ENCODE results near the gene TMEM50A. TPM values are rescaled to one million over a fixed set of nuclear protein-coding genes. Genes with fewer than 3 reads are reported as not detected.
"Not testable (repeated sequence)": the region's sequence is repeated elsewhere in the genome, so short reads cannot be mapped to it uniquely, and the experiment has no call there.

TMEM50A gene
- 100 to 1,000 TPM in 1 of 2 experiments, 10 to 100 TPM in 1; 89.9 to 101 TPM for total RNA-seq

DNA sequence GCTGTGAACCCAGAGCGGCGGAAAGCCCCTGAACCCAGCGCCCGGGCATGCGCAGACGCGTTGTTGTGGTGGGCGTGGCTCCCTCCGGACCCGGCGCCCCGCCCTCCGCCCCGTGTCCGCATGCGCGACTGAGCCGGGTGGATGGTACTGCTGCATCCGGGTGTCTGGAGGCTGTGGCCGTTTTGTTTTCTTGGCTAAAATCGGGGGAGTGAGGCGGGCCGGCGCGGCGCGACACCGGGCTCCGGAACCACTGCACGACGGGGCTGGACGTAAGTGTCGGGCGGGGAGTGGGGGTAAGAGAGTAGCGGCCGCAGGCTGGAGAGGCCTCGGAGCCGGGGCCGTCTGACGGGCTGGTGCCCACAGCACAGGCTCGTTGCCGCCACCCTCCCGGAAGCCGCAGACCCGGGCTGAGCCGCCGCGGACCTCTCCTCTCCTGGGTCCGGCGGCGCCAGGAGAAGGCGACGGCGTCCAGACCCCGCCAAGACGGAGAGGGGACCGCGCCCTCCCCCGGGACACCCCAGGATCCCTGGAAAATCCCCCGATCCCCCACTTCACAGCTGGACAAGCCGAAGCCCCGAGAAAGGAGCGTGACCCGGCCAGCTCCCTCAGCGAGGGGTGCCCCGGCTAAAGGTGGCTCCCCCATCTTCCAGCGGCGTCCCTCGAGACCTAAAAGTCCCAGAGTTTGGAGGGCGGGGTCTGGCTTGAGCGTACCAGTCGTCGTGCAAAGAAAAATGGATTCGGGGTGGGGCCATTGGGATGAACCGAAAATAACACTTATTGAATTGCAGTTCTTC, at the start of gene TMEM50A:
TMEM50A (plus strand) TSS at position 147 of the 794 bp plus-strand sequence. CDS start 2,153 bp downstream, outside the sequence.
- Mint-ChIP-seq H3K9me3 (no peaks in the 10 kb centered on the region), H3K36me3 (peaks cover 12% of the 10 kb centered on the region), H3K27me3 (no peaks in the 10 kb centered on the region), H3K27ac (peak within 1 kb of the TSS; percentile 94), H3K4me3 (peak within 1 kb of the TSS; percentile 93), H3K4me1 (peaks cover 25% of the 10 kb centered on the region)
- DNase-seq: peak; percentile 92

DNA sequence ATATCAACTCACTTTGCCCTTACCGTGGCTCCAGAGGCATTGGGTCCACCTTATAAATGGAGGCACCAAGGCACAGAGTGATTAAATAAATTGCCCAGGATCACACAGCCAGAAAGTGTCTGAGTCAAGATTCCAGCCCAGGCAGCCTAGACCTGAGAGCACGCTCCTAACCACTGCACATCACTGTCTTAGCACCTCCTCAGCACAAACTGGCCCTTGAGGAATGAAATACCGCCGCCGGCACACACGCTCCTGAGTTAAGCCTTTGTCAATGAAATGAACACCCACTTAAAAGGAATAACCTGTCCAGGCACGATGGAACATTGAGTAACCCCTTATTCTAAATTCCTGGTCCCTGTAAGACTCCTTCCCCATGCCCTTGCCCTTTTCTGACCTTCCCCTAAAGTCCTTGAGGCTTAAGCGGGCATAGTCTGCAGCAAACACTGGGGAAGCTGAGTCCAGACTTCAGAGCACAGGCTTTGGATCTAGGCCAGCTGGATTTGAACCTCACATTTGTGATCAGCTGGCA, 49.5 kb upstream of the TMEM50A start:
- not testable (repeated sequence) for H3K36me3 Mint-ChIP-seq, DNase-seq, H3K27ac Mint-ChIP-seq, H3K4me1 Mint-ChIP-seq, H3K27me3 Mint-ChIP-seq, H3K9me3 Mint-ChIP-seq, H3K4me3 Mint-ChIP-seq

DNA sequence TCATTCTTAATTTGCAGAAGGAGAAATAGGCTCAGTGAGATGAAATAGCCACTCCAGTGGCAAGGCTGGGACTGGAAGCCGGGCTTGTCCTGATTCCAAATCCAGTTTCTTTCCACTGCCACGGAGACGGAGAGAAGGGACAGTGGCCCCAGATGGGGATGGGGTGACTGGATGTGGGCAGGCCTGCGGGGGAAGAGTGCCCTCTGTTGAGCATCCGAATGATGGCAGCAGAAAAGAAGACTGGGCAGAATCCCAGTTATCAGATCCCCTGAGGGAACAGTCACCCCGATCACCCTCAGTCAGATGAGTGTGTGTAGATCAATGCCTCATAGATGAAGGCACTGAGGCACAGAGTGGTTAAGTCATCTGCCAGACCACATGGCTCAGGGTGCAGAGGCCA, 48.1 kb upstream of the TMEM50A start:
- not testable (repeated sequence) for H3K27ac Mint-ChIP-seq, H3K36me3 Mint-ChIP-seq, H3K4me3 Mint-ChIP-seq, H3K9me3 Mint-ChIP-seq, H3K27me3 Mint-ChIP-seq, H3K4me1 Mint-ChIP-seq, DNase-seq

DNA sequence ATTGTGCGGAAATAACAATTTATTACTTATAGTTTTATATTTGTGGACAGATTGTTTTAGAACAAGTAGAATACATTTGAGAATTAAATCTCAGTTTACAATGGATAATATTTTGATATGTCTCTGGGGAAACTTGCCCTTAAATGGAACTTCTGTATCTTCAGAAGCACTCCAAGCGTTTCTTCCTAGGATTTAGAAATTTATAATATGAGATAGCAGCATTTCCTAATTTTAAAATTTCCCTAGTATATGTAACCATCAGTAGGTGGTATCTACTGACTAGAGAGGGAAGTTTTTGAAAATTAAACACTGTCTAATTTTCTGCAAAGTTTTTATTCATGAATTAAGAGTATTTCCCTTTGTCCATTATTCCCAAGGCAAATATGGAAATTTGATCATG, 44.7 kb upstream of the TMEM50A start:
- not testable (repeated sequence) for DNase-seq, H3K9me3 Mint-ChIP-seq

DNA sequence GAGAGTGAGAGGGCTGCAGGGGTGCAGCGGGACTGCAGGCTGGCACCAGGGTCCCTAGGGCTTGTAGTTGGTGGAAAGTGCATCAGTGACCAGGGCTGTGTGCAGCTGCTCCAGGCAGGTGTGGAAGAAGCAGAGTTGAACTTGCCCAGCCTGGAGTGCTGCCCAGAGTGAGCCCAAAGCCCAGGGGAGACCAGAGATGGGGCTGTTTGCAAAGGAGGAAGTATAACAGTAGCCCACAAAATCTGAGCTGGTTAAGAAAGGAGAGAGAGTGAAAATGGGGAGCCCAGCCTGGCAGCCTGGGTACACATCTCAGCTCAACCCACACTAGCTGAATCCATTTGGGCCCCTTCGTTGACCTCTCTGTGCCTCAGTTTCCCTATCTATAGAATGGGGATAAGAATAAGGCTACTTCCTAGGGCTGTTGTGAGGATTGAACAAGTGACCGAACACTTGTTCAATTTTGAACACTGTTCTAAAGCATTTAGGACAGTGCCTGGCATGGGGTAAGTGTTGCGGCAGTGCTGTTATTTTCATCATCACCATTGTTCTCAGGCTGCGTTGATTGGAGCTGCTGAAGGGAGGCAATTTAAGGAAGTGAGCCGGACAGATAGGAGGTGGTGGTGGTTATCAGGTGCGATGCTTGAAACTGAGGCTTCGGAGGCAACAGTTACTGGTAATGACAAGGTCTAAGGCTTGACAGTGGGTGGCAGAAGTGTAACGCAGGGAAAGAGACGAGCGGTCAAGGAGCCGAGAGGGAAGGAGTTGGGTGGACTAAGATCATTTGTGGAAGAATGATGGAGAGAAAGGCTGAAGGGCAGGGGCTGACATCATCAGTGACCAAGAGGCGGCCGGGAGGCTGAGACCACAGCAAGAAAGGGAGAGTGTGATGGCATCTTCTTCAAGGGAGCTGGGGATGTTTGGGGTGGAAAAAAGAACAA, 43.0 kb upstream of the TMEM50A start:
- not testable (repeated sequence) for DNase-seq, H3K27me3 Mint-ChIP-seq, H3K27ac Mint-ChIP-seq, H3K9me3 Mint-ChIP-seq, H3K4me3 Mint-ChIP-seq, H3K36me3 Mint-ChIP-seq, H3K4me1 Mint-ChIP-seq

More for the DNA sequence above, 44.7 kb upstream of the TMEM50A start:
- not testable (repeated sequence) for H3K27me3 Mint-ChIP-seq, H3K36me3 Mint-ChIP-seq, H3K27ac Mint-ChIP-seq, H3K4me1 Mint-ChIP-seq, H3K4me3 Mint-ChIP-seq

DNA sequence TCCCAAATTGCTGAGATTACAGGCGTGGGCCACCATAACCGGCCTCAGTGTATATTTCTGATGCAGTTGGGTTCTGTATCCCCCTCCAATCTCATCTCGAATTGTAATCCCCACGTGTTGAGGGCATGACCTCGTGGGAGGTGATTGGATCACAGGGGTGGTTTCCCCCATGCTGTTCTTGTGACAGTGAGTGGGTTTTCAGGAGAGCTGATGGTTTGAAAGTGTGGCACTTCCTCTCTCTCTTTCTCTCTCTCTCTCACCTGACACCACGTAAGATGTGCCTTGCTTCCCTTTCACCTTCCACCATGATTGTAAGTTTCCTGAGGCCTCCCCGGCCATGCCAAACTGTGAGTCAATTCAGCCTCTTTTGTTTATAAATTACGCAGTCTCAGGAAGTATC, 41.6 kb upstream of the TMEM50A start:
- not testable (repeated sequence) for DNase-seq, H3K27ac Mint-ChIP-seq, H3K9me3 Mint-ChIP-seq, H3K27me3 Mint-ChIP-seq, H3K4me3 Mint-ChIP-seq, H3K4me1 Mint-ChIP-seq, H3K36me3 Mint-ChIP-seq

DNA sequence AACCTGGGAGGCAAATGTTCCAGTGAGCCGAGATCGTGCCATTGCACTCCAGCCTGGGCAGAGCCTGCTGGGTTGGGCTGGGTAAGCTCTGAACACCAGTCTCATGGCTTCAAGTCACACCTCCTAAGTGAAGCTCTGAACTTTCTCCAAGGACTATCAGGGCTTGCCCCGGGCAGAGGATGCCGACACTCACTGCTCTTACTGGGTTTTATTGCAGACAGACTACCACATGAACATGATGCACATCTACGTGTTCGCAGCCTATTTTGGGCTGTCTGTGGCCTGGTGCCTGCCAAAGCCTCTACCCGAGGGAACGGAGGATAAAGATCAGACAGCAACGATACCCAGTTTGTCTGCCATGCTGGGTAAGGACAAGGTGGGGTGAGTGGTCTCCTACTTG, 37.4 kb upstream of the TMEM50A start:
- not testable (repeated sequence) for DNase-seq, H3K27me3 Mint-ChIP-seq, H3K36me3 Mint-ChIP-seq, H3K27ac Mint-ChIP-seq, H3K4me3 Mint-ChIP-seq, H3K4me1 Mint-ChIP-seq, H3K9me3 Mint-ChIP-seq

DNA sequence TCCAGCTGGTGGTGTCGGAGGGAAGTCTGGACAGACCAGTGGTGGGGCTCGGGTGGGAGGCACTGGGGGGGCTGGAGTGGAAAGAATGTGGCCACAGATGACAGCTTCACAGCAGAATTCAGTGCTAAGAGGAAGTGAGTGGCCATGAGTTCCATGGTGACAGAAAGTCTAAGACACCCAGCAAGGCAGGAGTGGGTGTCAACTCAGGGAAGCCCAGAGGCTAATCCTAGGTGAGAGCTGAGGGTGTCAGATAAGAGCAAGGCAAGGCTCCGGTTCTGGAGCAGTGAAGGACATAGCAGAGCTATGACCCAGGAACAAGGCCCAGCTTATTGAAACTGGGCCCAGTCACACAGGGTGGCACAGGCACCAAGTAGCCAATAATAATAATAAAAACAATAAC, 35.8 kb upstream of the TMEM50A start:
- H3K36me3 Mint-ChIP-seq, DNase-seq, H3K4me3 Mint-ChIP-seq, H3K4me1 Mint-ChIP-seq, H3K27ac Mint-ChIP-seq, H3K27me3 Mint-ChIP-seq, H3K9me3 Mint-ChIP-seq: not testable (repeated sequence)

DNA sequence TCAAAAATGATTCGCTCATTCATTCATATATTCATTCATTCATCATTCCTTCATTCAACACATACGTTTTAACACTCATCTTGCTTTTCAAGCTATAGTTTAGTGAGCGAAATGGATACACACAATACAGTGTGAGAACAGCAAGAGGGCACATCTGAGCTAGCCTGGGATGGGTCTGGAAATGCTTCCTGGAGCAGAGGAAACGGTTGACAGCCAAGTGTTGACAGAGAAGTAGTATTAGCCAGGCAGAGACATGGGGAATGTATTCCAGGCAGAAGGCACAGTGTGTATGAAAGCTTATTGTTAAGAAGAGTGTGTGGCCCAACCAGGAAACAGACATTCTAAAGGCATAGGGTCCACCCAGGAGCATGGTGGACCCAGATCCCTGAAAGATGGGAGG, 33.2 kb upstream of the TMEM50A start:
- not testable (repeated sequence) for H3K27ac Mint-ChIP-seq, H3K4me1 Mint-ChIP-seq

DNA sequence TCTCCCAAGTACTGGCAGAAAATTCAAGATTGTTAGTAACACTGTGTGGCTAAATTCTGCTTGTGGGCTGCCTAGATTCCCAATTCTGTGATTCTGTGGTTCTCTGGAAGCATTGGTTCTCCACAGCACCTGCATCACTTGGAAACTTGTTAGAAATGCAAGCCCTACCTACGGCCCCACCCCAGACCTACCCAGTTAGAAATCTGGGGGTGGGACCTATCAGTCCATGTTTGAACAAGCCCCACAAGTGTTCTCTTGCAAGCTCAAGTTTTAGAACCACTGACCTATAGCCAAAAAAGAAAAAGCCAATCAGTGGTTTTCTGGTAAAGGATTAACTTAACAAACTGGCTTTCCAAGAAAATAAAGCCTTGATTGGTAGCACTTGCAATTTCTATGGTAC, 30.0 kb upstream of the TMEM50A start:
- not testable (repeated sequence) for H3K27ac Mint-ChIP-seq, H3K36me3 Mint-ChIP-seq

More for the DNA sequence above, 33.2 kb upstream of the TMEM50A start:
- H3K9me3 Mint-ChIP-seq, H3K36me3 Mint-ChIP-seq, DNase-seq, H3K4me3 Mint-ChIP-seq, H3K27me3 Mint-ChIP-seq: not testable (repeated sequence)

DNA sequence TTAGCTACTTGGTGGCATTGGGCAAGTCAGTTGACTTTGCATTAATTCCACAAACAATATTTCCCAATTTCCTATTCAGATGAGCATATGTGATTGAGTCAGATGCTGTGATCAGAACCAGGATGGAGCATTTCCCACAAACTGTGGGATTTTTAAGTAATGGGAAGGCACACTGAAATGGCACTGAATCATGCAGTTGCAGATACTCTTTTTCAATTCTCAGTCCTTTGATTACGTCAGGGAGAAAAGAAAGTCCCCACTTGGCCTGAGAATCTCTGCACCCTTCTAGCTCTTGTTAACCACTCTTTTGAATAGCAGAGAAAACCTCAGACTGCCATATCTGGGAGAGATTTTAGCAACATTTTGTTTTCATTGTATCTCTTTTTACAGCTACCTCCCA, 29.0 kb upstream of the TMEM50A start:
- not testable (repeated sequence) for DNase-seq, H3K4me1 Mint-ChIP-seq, H3K36me3 Mint-ChIP-seq, H3K27me3 Mint-ChIP-seq, H3K9me3 Mint-ChIP-seq, H3K27ac Mint-ChIP-seq, H3K4me3 Mint-ChIP-seq

More for the DNA sequence above, 30.0 kb upstream of the TMEM50A start:
- H3K9me3 Mint-ChIP-seq, H3K27me3 Mint-ChIP-seq, DNase-seq, H3K4me3 Mint-ChIP-seq, H3K4me1 Mint-ChIP-seq: not testable (repeated sequence)

DNA sequence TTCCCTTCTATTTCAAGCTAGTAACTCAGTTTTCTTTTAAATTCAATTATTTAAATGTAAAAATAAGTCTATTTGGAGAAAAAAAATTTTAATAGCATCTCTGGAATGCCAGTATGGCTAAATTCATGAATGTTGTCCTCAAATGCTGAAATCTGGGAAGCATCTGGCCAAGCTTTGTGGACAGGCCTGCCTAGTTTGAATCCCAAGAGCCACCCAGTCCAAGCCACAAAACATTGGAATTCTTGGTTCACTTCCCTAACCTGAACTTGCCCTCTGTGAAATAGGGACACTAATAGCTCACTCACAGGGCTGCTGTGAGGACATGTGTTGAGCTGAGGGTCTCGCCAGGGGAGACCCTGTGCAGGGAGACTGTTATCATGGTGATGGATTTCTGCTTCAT, 28.6 kb upstream of the TMEM50A start:
- H3K4me3 Mint-ChIP-seq, DNase-seq, H3K27me3 Mint-ChIP-seq, H3K4me1 Mint-ChIP-seq, H3K27ac Mint-ChIP-seq, H3K9me3 Mint-ChIP-seq: not testable (repeated sequence)
- peaks cover 13% of the 10 kb centered on the region for H3K36me3 Mint-ChIP-seq

DNA sequence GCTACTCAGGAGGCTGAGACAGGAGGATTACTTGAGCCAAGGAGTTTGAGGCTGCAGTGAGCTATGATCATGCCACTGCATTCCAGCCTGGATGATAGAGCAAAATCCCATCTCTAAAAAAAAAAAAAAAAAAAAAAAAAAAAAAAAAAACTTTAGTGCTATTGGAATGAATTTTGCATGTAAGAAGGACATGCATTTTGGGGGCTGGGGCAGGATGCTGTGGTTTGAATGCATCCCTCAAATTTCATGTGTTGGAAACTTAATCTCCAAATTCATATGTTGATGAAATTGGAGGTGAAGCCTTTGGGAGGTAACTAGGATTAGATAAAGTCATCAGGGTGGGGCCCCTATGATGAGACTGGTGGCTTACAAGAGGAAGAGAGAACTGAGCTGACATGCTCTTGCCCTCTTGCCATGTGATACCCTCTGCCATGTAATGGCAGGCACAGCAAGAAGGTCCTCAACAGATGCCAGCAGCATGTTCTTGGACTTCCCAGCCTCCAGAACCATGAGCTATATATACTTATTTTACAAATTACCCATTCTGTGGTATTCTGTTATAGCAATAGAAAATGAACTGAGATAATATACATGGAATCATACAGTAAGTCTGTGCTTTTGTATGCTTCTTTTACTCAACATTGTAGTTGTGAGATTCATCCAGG, 25.2 kb upstream of the TMEM50A start:
- H3K4me3 Mint-ChIP-seq, DNase-seq, H3K9me3 Mint-ChIP-seq, H3K27ac Mint-ChIP-seq, H3K27me3 Mint-ChIP-seq, H3K4me1 Mint-ChIP-seq: not testable (repeated sequence)
- H3K36me3 Mint-ChIP-seq: peaks cover 13% of the 10 kb centered on the region

DNA sequence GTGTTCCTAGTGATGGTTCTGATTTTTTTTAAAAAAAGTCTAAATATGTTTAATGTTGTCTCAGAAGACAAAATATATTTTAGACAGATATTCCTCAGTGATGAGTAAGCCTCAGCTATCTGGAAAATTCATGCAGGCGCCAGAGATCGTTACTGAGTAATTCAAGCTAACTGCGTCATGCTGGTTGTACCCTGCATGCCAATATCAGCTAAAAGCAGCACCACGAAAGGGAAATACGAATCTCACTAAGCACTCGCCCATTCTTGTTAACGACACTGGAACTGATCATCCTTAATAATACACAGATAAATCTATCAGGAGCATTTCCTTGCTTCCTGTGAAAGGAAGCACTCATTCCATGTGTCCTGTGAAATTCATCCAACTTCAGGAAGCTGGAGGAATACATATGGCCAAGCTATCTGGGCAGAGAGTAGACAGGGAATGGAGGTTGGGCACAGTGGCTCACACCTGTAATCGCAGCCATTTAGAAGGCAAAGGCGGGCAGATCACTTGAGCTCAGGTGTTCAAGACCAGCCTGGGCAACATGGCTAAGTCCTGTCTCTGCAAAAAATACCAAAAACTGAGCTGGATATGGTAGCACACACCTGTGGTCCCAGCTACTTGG, 17.7 kb upstream of the TMEM50A start:
- not testable (repeated sequence) for H3K27ac Mint-ChIP-seq, H3K4me1 Mint-ChIP-seq, H3K36me3 Mint-ChIP-seq, H3K9me3 Mint-ChIP-seq, H3K4me3 Mint-ChIP-seq, H3K27me3 Mint-ChIP-seq, DNase-seq

DNA sequence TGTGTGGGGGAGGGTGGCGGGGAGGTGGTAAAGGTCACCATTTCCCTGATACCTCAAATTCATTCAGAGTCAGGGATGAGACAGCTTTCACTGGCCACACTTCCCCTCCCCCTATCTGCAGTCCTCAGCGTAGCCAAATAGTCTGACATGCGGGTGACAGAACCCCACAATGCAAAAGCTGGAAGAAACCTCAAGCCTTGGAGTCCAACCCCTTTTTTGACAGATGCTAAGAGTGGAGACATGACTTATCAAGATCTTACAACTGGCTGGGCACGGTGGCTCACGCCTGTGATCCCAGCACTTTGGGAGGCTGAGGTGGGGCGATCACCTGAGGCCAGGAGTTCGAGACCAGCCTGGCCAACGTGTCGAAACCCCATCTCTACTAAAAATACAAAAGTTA, 16.0 kb upstream of the TMEM50A start:
- H3K4me3 Mint-ChIP-seq, H3K4me1 Mint-ChIP-seq, DNase-seq, H3K27ac Mint-ChIP-seq, H3K9me3 Mint-ChIP-seq, H3K36me3 Mint-ChIP-seq, H3K27me3 Mint-ChIP-seq: not testable (repeated sequence)

Measured in activated naive CD8-positive, alpha-beta T cell treated with anti-CD3 and anti-CD28 coated beads for 36 hours (primary cell).